Measurements from ENCODE around the gene SPAG5. TPM values are rescaled to one million over a fixed set of nuclear protein-coding genes. Genes with fewer than 3 reads are reported as not detected.
"Not testable (repeated sequence)": the region's sequence is repeated elsewhere in the genome, so short reads cannot be mapped to it uniquely, and the experiment has no call there.

Gene SPAG5
- total RNA-seq, 2 donors from 2014 or later, result 80.7 to 198 TPM

DNA sequence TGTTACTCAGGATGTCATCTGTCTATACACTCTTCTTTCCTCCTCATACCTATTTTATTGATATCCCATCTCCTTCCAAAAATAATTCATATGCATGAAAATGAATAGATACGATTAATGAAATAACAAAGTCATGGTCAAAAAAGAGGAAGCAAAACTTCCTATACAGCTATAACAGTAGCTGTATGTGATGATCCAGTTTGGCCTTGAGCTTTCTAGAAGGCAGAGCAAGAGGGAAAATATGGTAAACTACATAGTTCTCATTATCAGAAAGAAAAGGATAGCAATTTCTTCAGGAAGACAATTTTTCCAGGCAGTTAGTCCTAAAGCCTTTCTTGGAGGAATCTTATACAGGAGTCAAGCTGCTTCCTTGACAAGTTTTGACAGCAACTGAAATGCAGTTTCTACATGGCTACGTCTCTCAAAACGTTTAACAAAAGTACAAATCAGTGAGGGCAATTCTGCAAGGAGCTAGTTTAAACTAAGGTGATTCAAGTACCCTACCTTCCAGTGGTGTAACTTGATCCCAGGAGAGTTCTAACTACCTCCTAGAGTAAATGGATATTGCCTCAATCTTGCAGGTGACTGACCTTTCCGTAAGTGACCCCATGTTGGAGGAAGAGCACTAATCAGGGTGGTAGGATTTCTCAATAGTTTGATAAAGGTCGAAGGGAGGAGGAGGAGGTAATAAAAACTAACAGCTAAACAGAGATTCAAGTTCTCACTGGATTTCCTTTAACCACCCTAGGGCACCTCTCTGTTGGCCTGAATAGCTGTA, 1.0 kb downstream of the SPAG5 start:
- peaks cover 23 to 29% of the 10 kb centered on the region in 2 donors for H3K4me1 Mint-ChIP-seq (ENCODE audit: low read depth in 2 of 2)
- H3K36me3 Mint-ChIP-seq, result peaks cover 12% of the 10 kb centered on the region
- peak overlapping the region; percentile 93 to 99 for H3K27ac Mint-ChIP-seq
- ATAC-seq (no peak), DNase-seq (ENCODE audit: low spot score) (no peak)
- H3K4me3 Mint-ChIP-seq, result peak overlapping the region; percentile 94
- H3K9me3 Mint-ChIP-seq, result no peaks in the 10 kb centered on the region
- no peaks in the 10 kb centered on the region for H3K27me3 Mint-ChIP-seq

DNA sequence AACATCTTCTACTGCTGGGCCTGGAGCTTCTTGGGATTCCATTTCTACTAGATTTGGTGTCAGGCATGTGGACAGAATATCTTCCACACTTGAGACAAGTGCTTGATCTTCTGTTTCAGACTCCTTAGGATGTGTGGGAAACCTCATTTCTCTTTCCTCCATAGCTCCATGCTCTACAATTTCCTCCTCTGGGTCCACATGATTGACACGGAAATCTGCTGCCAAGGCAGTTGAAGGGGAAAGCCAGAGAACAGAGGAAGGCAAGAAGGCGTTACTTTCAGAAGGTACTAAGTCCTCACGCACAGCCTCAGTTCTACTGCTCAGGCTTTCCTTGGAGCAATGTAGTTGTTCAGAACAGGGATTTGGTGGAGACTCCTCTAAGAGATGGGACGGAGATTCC, 6.6 kb downstream of the SPAG5 start:
- ATAC-seq (peak in 1 of 2 donors; percentile 61), DNase-seq (ENCODE audit: low spot score) (no peak)
- Mint-ChIP-seq H3K9me3 (no peaks in the 10 kb centered on the region), H3K27me3 (no peaks in the 10 kb centered on the region), H3K27ac (peak overlapping the region in 1 of 2 donors; percentile 55), H3K4me1 (ENCODE audit: low read depth in 2 of 2) (peaks cover under 1 to 13% of the 10 kb centered on the region in 2 donors), H3K36me3 (peaks cover 9% of the 10 kb centered on the region), H3K4me3 (peak overlapping the region; percentile 47)

DNA sequence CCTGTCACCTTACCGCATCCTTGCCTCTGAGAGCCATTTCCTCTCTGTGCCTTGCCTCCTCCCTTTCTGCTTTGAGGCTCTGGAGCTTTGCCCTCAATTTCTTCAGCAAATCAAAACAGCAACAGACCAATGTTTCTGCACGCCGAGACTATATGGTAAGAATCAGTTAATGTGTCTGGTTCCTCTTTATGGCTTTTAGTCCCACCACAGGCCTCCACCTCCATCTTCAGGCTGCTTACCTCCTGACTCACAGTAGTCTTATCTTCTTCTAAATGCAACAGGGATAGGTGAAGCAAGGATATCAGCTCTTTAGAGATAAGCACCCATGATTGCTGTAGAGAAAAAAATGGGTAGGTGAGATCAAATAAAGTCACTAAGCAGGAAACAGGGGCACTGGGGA, 13.0 kb downstream of the SPAG5 start:
- Mint-ChIP-seq H3K36me3 (peaks cover 5% of the 10 kb centered on the region), H3K4me3 (no peak overlapping the region), H3K27ac (no peak overlapping the region), H3K4me1 (ENCODE audit: low read depth in 2 of 2) (peaks cover 0 to under 1% of the 10 kb centered on the region in 2 donors), H3K9me3 (no peaks in the 10 kb centered on the region), H3K27me3 (no peaks in the 10 kb centered on the region)
- ATAC-seq, result no peak
- no peak for DNase-seq (ENCODE audit: low spot score)

DNA sequence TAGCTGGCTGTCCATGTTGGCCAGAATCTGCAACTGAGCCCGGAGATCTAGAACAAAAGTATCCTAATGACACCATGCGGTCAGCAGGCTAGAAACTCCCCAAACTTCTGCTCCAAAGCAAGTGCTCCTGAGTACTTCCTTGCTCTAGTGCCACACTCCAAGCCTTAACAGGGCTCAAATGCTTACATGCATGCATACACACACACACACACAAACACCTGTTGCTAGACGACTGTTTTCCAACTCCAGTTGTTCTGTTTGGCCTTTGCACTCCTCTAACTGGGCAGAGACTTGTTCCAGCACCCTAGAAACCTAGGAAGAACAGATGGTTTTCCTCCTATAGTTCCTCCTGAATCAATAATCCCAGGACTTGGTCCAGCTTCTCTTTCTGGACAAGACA, 14.4 kb downstream of the SPAG5 start:
- no peaks in the 10 kb centered on the region for H3K9me3 Mint-ChIP-seq
- H3K4me3 Mint-ChIP-seq, result no peak overlapping the region
- no peak for ATAC-seq
- DNase-seq (ENCODE audit: low spot score), result no peak
- H3K27ac Mint-ChIP-seq, result no peak overlapping the region
- H3K36me3 Mint-ChIP-seq, result peaks cover 11% of the 10 kb centered on the region
- peaks cover 0 to 14% of the 10 kb centered on the region in 2 donors for H3K4me1 Mint-ChIP-seq (ENCODE audit: low read depth in 2 of 2)
- no peaks in the 10 kb centered on the region for H3K27me3 Mint-ChIP-seq

DNA sequence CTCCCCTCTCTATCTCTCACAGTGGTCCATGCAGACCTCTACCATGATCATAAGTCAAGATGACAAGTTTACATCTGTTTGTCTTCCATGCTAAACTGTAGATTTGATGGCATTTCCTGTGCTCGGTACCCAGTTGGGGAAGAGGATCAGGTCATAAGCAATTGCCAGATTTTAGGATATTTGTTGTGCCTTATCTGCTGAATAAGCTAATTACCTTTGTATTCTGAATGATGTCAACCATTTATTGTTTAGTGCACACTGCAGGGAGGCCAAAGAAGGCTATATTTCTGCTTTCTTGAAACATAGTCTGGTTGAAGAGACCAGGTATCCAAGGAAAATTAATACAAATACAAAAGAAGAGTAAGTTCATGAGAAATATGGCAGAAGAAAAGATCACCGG, 16.3 kb downstream of the SPAG5 start:
- no peak overlapping the region for H3K4me3 Mint-ChIP-seq
- ATAC-seq (no peak), DNase-seq (ENCODE audit: low spot score) (no peak)
- no peaks in the 10 kb centered on the region for H3K9me3 Mint-ChIP-seq
- no peak overlapping the region for H3K27ac Mint-ChIP-seq
- H3K36me3 Mint-ChIP-seq, result peaks cover 15% of the 10 kb centered on the region
- H3K27me3 Mint-ChIP-seq, result no peaks in the 10 kb centered on the region
- H3K4me1 Mint-ChIP-seq (ENCODE audit: low read depth in 2 of 2), result peaks cover 0 to 19% of the 10 kb centered on the region in 2 donors

DNA sequence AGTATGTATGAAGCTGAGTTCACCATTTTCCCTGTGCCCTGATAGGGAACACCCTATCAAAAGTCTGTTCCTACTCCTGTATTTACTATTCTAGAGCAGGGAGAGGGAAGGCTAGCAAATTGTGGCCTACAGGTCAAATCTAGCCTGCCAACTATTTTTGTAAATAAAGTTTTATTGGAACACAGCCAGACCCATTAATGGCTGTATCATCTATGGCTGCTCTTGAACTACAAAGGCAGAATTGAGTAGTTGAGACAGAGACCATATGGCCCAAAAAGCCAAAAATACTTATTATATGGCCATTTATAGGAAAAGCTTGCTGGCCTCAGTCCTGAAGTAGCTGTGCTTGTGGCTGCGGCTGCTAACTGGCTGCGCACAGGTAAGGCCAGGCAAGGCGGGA, 17.9 kb downstream of the SPAG5 start:
- H3K9me3 Mint-ChIP-seq, result no peaks in the 10 kb centered on the region
- peaks cover 14% of the 10 kb centered on the region for H3K36me3 Mint-ChIP-seq
- no peak for DNase-seq (ENCODE audit: low spot score)
- no peak overlapping the region for H3K27ac Mint-ChIP-seq
- no peak overlapping the region for H3K4me3 Mint-ChIP-seq
- no peaks in the 10 kb centered on the region for H3K27me3 Mint-ChIP-seq
- ATAC-seq, result no peak
- peaks cover 9 to 32% of the 10 kb centered on the region in 2 donors for H3K4me1 Mint-ChIP-seq (ENCODE audit: low read depth in 2 of 2)

DNA sequence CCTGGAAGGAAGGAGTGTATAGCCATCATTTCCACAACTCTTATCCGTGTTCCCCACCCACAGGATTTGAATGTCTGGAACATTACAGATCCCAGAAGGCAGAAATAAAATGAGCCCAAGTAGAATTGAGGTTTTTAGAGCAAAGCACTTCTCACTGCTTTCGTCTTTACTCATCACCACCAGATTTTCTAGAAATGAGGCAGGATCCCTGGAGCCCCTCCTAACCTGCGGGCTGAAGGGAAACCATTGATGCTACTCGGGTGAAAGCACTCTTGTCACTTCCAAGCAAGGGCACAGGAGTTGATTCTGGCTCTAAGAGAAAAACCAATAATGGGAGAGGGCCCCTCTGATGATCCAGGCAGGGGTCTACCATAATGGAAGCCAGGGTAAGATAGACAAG, 19.3 kb downstream of the SPAG5 start:
- ATAC-seq, result peak in 1 of 2 donors; percentile 52
- Mint-ChIP-seq H3K9me3 (no peaks in the 10 kb centered on the region), H3K36me3 (peaks cover 10% of the 10 kb centered on the region), H3K27me3 (no peaks in the 10 kb centered on the region), H3K27ac (peak overlapping the region in 1 of 2 donors; percentile 30), H3K4me3 (peak overlapping the region; percentile 63), H3K4me1 (ENCODE audit: low read depth in 2 of 2) (peaks cover 10 to 34% of the 10 kb centered on the region in 2 donors)
- no peak for DNase-seq (ENCODE audit: low spot score)

DNA sequence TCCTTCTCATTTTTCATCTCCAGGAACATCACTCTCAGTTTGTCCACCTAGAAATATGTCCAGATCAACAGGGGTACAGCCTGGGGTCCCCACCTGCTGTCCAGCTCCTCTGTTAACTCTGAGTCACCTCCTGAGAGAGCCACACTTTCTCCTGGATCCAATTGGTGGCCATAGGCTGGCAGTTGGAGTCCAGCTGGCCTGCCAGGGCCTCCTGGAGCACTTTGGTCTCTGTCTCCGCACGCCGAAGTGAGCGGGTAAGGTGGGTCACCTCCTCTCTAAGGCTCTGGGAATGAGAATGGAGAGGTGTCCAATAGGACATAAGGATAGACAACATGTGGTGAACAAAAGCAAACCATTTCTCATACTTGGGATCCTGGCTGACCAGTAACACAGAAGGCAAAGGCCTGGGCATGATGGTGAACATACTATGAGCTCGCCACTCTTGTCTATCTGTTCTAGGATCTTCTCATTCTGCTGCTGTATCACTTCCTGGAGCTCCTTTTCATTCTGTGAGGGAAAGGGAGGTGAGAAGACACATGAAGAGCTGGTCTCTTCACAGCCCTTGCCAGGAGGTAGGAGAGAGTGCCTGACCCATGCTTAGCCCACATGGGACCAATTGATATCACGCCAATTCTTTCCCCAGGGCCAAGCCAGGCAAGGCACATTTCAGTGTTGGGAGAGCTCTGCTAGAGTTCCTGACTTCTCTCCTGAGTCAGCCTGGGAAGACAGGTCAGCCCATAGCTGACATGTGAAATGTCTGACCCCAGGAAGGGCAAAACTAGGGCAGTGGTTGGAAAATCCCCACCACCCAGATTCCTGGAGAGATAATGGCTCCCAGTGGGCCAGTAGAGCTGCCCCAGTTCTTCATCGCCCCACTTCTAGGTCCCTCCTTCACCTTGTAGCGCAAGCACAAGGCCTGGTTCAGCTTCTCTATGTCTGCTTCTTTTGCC, 20.3 kb downstream of the SPAG5 start:
- Mint-ChIP-seq H3K27me3 (no peaks in the 10 kb centered on the region), H3K4me3 (peak overlapping the region; percentile 63), H3K36me3 (peaks cover 10% of the 10 kb centered on the region), H3K4me1 (ENCODE audit: low read depth in 2 of 2) (peaks cover 13 to 34% of the 10 kb centered on the region in 2 donors), H3K27ac (peak overlapping the region in 1 of 2 donors; percentile 30), H3K9me3 (no peaks in the 10 kb centered on the region)
- DNase-seq (ENCODE audit: low spot score), result no peak
- no peak for ATAC-seq

DNA sequence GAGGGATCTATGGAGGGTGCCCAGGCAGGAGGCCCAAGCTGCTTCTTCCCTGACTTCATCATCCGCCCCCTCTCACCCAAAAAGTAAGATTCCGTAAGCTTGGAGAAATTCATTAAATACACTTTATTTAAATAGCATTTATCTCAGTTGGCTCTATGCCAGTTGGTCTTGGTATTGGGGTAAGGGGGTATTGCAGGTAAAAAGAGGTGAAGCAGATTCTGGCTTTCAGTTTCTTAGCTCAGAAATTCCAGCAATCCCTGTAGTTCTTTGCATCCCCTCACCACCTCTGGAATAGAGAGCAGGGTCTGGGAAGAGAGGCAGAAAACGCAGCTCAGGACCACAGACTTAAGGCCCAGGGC, 21.4 kb downstream of the SPAG5 start:
- ATAC-seq (no peak), DNase-seq (ENCODE audit: low spot score) (no peak)
- Mint-ChIP-seq H3K4me3 (no peak overlapping the region), H3K27ac (peak overlapping the region; percentile 71 to 90), H3K4me1 (ENCODE audit: low read depth in 2 of 2) (peaks cover 21 to 40% of the 10 kb centered on the region in 2 donors), H3K36me3 (peaks cover 10% of the 10 kb centered on the region), H3K27me3 (no peaks in the 10 kb centered on the region), H3K9me3 (no peaks in the 10 kb centered on the region)

DNA sequence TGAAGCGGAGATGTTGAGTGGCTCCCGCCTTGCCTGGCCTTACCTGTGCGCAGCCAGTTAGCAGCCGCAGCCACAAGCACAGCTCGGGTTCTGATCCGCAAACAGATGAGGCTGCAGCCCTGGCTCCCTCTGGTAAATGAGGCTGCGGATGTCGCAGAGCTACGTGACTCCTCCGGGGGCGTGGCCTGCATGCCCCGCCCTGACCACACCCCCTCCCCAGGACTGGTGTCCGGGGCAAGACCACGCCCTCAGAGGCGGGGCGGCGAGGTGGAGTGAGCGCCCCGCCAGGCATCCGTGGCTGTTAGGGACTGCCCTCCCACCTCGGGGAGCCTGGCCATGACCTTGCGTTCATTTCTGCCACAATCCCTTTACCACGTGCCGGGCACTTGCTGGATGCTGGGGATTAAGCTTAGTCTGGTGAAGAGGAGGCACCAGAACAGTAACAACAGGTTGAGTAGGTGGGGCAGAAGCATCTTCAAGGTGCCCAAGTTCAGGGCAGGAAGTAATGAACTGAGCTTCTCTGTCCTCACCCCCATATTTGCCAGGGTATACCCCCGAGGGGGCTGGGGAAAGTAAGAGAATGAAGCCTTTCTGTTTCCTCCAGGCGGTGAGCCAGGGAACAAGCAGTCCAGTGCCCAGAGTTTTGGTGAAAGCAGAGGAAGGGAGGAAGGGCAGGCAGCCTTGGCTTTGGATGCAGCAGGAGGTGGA, 21.9 kb downstream of the SPAG5 start, which contains the start of gene ALDOC:
Gene ALDOC, minus strand, starts transcription at position 138 of the 708 bp plus-strand sequence. CDS start 1,363 bp downstream, outside the sequence.
- Mint-ChIP-seq H3K9me3 (no peaks in the 10 kb centered on the region), H3K4me1 (ENCODE audit: low read depth in 2 of 2) (peaks cover 26 to 45% of the 10 kb centered on the region in 2 donors), H3K36me3 (peaks cover 10% of the 10 kb centered on the region), H3K27ac (peak within 1 kb of the TSS; percentile 71 to 90), H3K27me3 (no peaks in the 10 kb centered on the region), H3K4me3 (peak within 1 kb of the TSS; percentile 90)
- peak; percentile 99 for DNase-seq (ENCODE audit: low spot score)
- ATAC-seq, result peak; percentile 98 to 99

DNA sequence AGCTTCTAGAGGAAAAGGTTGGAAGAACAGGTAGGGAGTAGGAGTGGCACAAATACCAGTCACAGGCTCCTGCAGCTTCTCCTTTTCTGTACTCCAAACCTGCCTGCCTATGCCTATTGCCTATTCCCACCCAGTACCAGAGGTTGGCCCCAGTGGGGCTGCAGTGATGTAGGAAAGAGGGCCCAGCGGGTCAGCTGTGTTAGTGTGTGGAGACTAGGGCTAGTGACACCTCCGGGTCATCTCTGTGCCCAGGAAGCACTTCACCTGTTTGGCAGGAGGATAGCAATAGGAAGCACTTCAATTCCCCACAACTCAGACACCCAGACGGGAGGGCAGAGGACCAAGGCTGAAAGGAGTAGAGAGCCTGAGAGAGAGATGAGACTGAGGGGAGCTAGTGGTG, 22.8 kb downstream of the SPAG5 start:
- not testable (repeated sequence) for H3K9me3 Mint-ChIP-seq; DNase-seq (ENCODE audit: low spot score); ATAC-seq; H3K27me3 Mint-ChIP-seq
- H3K4me1 Mint-ChIP-seq (ENCODE audit: low read depth in 2 of 2), result peaks cover 31 to 50% of the 10 kb centered on the region in 2 donors
- H3K36me3 Mint-ChIP-seq, result peaks cover 10% of the 10 kb centered on the region
- H3K27ac Mint-ChIP-seq, result peak overlapping the region; percentile 71 to 90
- peak overlapping the region; percentile 90 for H3K4me3 Mint-ChIP-seq

DNA sequence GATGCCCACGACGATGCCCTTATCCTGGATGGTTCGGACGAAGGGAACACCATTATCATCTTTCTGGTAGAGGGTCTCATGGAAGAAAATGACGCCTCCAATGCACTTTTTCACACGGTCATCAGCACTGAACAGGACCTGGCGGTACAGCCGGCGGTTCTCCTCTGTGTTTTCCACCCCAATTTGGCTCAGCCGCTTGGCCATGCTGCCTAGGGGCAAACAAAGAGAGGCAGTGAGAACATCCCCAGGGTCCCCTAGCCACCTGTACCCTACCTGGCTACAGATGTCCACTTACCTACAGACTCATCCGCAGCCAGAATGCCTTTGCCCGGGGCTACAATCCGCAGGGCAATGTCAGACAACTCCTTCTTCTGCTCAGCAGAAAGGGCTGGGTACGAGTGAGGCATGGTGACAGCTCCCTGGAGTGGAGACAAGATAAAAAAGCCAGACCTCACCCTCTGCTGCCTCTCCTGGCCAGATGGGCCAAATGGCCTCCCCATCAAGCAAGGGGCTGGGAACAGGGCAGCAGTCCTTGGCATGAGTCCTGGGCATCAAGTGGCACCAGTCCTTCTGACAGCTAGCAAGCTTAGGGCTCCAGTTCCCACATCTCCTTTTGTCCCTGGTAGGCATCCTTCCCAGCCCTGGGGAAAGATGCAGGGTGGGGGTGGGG, 23.6 kb downstream of the SPAG5 start:
- H3K27me3 Mint-ChIP-seq, result no peaks in the 10 kb centered on the region
- ATAC-seq (no peak), DNase-seq (ENCODE audit: low spot score) (no peak)
- no peak overlapping the region for H3K4me3 Mint-ChIP-seq
- peaks cover 7% of the 10 kb centered on the region for H3K36me3 Mint-ChIP-seq
- no peaks in the 10 kb centered on the region for H3K9me3 Mint-ChIP-seq
- no peak overlapping the region for H3K27ac Mint-ChIP-seq
- H3K4me1 Mint-ChIP-seq (ENCODE audit: low read depth in 2 of 2), result peaks cover 36 to 47% of the 10 kb centered on the region in 2 donors

DNA sequence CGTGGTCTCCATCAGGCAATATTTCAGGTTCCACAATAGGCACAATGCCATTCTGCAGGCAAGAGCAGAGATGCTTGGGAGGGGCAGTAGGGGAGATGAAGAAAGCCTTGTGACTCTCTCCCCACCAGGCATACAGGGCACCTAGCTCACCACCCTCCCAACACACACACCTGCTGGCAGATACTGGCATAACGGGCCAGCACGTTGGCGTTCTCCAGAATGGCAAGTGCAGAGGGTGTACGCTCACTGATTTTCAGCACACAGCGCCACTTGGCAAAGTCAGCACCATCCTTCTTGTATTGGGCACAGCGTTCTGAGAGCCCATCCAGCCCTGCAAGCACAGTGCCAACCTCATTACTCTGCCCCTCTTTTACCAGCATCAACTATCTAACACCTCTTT, 24.3 kb downstream of the SPAG5 start:
- ATAC-seq (no peak), DNase-seq (ENCODE audit: low spot score) (no peak)
- Mint-ChIP-seq H3K9me3 (no peaks in the 10 kb centered on the region), H3K27me3 (no peaks in the 10 kb centered on the region), H3K36me3 (peaks cover 5% of the 10 kb centered on the region), H3K27ac (no peak overlapping the region), H3K4me1 (ENCODE audit: low read depth in 2 of 2) (peaks cover 41 to 48% of the 10 kb centered on the region in 2 donors), H3K4me3 (no peak overlapping the region)
